Measurements from ENCODE around the gene LRRFIP1. TPM values are rescaled to one million over a fixed set of nuclear protein-coding genes. Genes with fewer than 3 reads are reported as not detected.
A peak's percentile ranks its signal among the peaks of the same experiment; 100 is the strongest.

LRRFIP1 gene
- total and polyA plus RNA-seq, 12 donors = 18.7 to 79.7 (median 51.8) TPM

DNA sequence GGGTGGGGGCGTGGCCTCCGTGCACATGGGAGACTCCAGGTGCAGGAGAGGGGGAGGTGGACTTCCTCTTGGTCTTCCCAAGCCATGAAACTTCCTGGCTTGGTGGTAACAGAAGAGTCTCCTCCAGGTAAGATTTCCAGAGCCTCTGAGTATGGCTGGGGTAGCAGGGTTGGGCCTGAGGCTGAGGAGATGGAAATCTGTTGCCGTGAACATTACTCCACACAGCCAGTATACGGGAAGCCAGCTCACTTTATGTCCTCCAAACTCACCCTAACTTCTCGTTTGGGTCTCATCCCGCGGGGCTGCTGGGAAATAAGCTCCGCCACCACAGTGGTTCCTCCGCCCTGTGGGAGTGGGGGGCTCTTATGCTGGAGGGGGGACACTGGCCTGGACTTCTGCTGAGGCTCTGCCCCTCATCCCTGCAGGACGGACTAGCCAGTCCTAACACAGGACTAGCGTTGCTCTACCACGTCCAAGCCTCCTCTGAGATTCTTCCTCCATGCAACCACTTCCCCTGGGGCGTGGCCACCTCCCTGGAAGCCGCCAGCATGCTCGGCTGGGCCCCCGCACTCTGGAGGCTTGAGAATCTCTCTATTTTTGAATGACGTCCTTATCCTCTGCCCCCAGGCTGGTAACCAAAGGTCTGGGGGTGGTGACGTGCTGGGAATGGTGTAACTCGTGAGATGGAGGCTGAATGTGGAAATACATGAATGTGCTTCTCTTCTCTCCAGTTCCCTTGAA is 36.1 kb upstream of the LRRFIP1 start:
- intact Hi-C loops (cut with DNase I) = loop anchor here in 1 of 2 donors (10.0 kb wide), 1 partner anchor 73 kb away; no protein-coding TSS in a partner anchor
- WGBS, 4 donors = 66 to 80% (median 72%) methylated on average over 16 to 19 of the region's 19 CpGs
- no peak for DNase-seq

DNA sequence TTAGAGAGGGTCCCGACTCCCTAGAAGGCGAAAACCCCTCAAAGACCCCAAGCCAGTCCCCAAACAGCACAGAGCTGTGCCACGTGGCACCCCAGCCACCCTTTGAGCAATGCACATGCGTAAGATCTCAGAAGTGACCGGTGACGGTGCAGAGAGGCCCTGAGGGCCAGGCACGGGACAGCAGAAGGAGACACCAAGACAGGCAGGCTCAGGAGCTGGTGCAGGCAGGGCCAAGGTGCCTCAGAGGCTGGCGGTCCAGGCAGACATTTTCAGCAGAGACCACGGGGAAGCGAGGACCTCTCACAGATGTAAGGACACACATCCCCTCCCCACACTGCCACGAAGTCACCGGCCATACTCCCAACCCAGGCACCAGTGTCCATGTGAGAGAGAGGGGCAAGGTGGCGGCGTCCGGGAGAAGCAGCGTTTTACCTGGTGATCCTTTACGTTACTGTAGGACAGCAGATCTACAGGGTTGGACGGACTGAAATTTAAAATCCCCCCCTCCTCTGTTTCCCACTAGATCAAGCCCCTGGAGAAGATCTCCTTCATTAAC is 34.9 kb upstream of the LRRFIP1 start:
- H3K4me1 ChIP-seq (replicated peaks in 1 of 2) = peaks cover 15 to 20% of the 10 kb centered on the region in 2 donors

More for the DNA sequence above, 36.1 kb upstream of the LRRFIP1 start:
- Histone ChIP-seq H3K36me3 (replicated peaks in 1 of 2) (no peaks in the 10 kb centered on the region), H3K27me3 (no peaks in the 10 kb centered on the region), H3K4me3 (no peak overlapping the region), H3K4me1 (replicated peaks in 1 of 2) (peaks cover 15 to 20% of the 10 kb centered on the region in 2 donors), H3K9me3 (replicated peaks in 1 of 3) (no peaks in the 10 kb centered on the region), H3K27ac (peak overlapping the region in 1 of 5 donors; percentile 34)
- TF ChIP-seq, protein P1, sequence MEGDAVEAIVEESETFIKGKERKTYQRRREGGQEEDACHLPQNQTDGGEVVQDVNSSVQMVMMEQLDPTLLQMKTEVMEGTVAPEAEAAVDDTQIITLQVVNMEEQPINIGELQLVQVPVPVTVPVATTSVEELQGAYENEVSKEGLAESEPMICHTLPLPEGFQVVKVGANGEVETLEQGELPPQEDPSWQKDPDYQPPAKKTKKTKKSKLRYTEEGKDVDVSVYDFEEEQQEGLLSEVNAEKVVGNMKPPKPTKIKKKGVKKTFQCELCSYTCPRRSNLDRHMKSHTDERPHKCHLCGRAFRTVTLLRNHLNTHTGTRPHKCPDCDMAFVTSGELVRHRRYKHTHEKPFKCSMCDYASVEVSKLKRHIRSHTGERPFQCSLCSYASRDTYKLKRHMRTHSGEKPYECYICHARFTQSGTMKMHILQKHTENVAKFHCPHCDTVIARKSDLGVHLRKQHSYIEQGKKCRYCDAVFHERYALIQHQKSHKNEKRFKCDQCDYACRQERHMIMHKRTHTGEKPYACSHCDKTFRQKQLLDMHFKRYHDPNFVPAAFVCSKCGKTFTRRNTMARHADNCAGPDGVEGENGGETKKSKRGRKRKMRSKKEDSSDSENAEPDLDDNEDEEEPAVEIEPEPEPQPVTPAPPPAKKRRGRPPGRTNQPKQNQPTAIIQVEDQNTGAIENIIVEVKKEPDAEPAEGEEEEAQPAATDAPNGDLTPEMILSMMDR (IDR thresholded peaks at IDR 0.05) = no peak
- no peak for TF ChIP-seq POLR2A (IDR thresholded peaks at IDR 0.05)

DNA sequence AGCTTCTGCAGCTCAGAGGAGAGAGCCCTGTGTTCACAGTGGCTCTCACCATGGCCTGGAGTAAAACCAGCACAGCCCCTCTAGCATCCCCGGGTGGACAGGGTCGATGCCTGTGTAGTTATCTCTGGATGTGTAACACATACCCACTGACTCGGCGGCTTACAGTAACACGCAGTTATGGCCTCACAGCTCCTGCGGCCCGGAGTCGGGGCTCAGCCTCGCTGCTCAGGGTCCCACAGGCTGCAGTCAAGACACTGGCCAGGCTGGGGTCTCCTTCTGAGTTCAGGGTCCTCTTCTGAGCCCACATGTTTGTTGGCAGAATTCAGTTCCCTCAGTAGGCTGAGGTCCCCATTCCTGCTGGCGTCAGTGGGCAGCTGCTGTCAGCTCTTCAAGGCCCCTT is 34.4 kb upstream of the LRRFIP1 start:
- H3K4me1 ChIP-seq (replicated peaks in 1 of 2) = peaks cover 15 to 20% of the 10 kb centered on the region in 2 donors
- intact Hi-C loops (cut with DNase I) = loop anchor here in 1 of 2 donors (10.0 kb wide), 1 partner anchor 72 kb away; no protein-coding TSS in a partner anchor
- DNase-seq = no peak
- H3K27ac ChIP-seq = no peak overlapping the region
- H3K4me3 ChIP-seq = no peak overlapping the region
- no peaks in the 10 kb centered on the region for H3K9me3 ChIP-seq (replicated peaks in 1 of 3)
- TF ChIP-seq, protein P1 (IDR thresholded peaks at IDR 0.05) = no peak
- TF ChIP-seq POLR2A (IDR thresholded peaks at IDR 0.05) = no peak
- no peaks in the 10 kb centered on the region for H3K27me3 ChIP-seq
- WGBS, 4 donors = 63 to 86% (median 75%) methylated on average over 3 to 10 of the region's 10 CpGs
- no peaks in the 10 kb centered on the region for H3K36me3 ChIP-seq (replicated peaks in 1 of 2)

More for the DNA sequence above, 34.9 kb upstream of the LRRFIP1 start:
- Histone ChIP-seq H3K36me3 (replicated peaks in 1 of 2) (no peaks in the 10 kb centered on the region), H3K27me3 (no peaks in the 10 kb centered on the region), H3K9me3 (replicated peaks in 1 of 3) (no peaks in the 10 kb centered on the region), H3K27ac (no peak overlapping the region), H3K4me3 (no peak overlapping the region)
- WGBS, 4 donors = 91 to 96% (median 95%) methylated on average over 16 to 18 of the region's 18 CpGs
- no peak for TF ChIP-seq POLR2A (IDR thresholded peaks at IDR 0.05)
- TF ChIP-seq, protein P1 (IDR thresholded peaks at IDR 0.05) = no peak
- DNase-seq = no peak
- intact Hi-C loops (cut with DNase I) = loop anchor here in 1 of 2 donors (10.0 kb wide), 1 partner anchor 72 kb away; no protein-coding TSS in a partner anchor

DNA sequence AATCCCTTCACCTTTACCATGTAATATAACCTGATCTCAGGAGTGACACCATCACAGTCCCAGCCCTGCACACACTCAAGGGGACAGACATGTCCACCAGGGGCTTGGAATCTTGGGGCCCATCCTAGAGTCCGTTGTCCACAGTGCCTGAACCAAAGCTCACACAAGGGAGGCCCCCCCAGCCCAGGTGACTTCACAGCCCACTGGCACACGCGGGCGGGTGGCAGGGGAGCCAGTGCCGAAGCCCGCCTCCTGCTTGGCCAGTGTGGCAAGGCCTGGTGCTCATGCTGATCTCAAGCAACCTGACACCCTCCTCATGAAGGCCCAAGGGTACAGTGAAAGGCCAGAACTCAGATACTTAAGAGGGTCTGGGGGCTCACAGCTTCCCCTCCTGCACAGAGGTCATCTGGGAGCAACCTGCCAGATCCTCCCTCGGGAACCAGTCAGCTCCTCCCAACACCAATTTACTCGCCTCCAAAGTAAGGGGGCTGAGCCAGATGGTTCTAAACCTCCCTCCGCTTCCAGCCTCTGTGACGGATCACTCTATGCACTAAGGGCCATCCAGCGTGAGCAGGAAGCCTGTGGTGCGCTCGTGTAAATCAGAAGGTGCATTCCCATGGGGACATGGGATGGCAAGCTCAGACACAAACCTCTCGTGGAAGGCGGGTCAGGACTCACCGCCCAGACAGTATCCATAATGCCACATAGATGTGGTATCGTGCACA is 33.6 kb upstream of the LRRFIP1 start:
- Histone ChIP-seq H3K27me3 (no peaks in the 10 kb centered on the region), H3K4me1 (replicated peaks in 1 of 2) (peaks cover 15 to 20% of the 10 kb centered on the region in 2 donors), H3K27ac (peak overlapping the region in 1 of 5 donors; percentile 92), H3K4me3 (no peak overlapping the region), H3K9me3 (replicated peaks in 1 of 3) (no peaks in the 10 kb centered on the region), H3K36me3 (replicated peaks in 1 of 2) (no peaks in the 10 kb centered on the region)
- no peak for DNase-seq
- TF ChIP-seq POLR2A (IDR thresholded peaks at IDR 0.05) = no peak
- TF ChIP-seq, protein P1 (IDR thresholded peaks at IDR 0.05) = no peak
- intact Hi-C loops (cut with DNase I) = loop anchor here in 1 of 2 donors (10.0 kb wide), 1 partner anchor 71 kb away; no protein-coding TSS in a partner anchor
- WGBS, 4 donors = 95 to 97% (median 95%) methylated on average over 7 to 17 of the region's 17 CpGs

Data from adrenal gland (tissue), 12 donors.